NCI-H446 (cell line): ENCODE results near the gene FUNDC1.
"Not testable (repeated sequence)": the region's sequence is repeated elsewhere in the genome, so short reads cannot be mapped to it uniquely, and the experiment has no call there.

Experiments
- DNase-seq, 2 experiments: peaks; one replicate each; lab custom pipeline; 2025; lab: John Stamatoyannopoulos, UW

FUNDC1 gene

DNA sequence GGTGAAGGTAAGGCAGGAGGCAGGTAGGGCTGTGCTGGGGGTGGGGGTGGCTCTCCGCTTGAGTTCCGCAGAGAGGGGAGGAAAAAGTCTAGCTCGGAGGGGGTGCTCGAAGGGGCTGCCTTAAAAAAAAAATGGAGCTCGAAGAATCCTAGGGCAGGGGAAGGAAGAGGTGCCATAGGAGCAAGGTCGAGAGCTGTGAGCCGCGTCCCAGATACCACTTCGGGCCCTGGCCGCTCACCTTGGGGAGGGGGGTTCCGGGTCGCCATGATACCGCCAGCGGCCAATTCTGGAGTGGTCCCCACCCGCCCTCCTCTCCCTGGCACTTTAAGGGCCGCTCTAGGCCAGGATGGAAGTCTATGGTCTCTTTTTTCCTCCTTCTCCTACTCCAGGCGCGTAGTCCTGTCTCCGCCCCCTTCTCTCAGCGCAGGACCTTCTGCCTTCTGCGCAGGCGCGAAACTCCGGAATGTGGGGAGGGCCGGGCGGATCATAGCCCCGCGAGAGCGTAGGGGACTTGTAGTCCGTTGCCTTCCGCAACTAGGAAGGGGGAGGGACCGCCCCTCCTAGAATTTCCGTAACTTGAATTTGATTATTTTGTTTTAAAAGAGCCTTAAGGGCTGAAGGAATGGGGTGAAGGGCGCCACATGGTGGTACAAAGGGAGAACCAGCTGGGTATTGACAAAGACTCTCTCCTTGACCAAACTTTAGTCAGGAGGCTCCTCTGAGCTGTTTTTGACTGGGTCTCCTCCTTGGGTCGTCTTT, at the start of gene FUNDC1:
Gene FUNDC1 (minus strand): TSS at position 293 of the 759 bp plus-strand sequence. CDS start 27 bp downstream, at position 266.
- peak; percentile 87 to 96 for DNase-seq

DNA sequence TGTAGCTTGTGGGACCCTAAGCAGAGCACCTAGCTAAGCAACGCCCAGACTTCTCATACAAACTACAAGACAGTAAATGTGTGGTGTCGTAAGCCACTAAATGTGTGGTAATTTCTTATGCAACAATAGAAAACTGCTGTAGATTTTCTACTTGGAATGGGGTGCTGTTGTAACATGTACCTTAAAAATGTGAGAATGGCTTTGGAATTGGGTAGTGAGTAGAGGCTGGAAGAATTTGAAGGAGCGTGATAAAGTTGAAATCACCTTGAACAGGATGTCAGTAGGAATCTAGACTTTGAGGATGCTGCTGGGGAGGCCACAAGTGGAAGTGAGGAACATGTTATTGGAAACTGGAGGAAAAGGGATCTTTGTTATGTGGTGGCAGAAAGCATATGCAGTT, 43.2 kb upstream of the FUNDC1 start:
- DNase-seq = no peak

DNA sequence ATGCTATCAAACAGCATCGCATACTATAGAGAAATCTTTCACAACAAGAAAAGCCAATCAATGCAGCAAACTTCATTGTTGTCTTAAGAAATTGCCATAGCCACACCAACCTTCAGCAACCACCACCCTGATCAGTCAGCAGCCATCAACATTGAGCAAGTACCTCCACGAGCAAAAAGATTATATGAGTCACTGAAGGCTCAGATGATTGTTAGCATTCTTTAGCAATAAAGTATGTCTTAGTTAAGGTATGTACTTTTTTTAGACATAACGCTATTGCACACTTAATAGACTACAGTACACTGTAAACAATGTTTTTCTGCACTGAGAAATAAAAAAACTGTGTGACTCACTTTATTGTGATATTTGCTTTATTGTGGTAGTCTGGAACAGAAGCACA, 37.8 kb upstream of the FUNDC1 start:
- no peak for DNase-seq

GRCh38 chrX:44572340-44572938, 29.8 kb upstream of the FUNDC1 start:
- DNase-seq = no peak

- no peak for DNase-seq
Measured at GRCh38 chrX:44570522-44570921, 27.9 kb upstream of the FUNDC1 start.

GRCh38 chrX:44569122-44569521, 26.5 kb upstream of the FUNDC1 start:
- DNase-seq = no peak

- no peak for DNase-seq
Measured at GRCh38 chrX:44568196-44568595, 25.5 kb upstream of the FUNDC1 start.

DNA sequence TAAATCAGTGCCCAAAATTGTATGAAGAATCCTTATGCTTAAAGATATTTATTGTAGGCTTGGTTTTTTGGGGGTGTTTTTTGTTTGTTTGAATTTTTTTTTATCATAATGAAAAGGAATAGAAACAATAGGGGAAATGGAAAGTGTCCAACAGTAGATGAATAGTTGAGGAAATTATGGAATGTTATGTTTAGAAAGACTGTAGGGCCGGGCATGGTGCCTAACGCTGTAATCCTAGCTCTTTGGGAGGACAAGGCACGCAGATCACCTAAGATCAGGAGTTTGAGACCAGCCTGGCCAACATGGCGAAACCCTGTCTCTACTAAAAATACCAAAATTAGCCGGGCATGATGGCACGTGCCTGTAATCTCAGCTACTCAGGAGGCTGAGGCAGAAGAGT, 19.2 kb upstream of the FUNDC1 start:
- not testable (repeated sequence) for DNase-seq

DNA sequence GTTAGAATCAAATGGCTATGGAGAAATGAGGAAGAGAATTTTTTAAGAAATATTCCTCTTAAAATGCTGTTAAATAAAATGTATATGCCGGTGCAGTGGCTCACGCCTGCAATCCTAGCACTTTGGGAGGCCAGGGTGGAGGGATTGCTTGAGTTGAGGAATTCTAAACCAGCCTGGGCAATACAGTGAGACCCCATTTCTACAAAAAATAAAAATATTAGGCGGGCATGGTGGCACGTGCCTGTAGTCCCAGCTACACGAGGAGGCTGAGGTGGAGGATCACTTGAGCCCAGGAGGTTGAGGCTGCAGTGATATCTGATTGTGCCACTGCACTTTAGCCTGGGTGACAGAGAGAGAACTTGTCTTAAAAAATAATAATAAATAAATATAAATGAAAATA, 7.9 kb upstream of the FUNDC1 start:
- DNase-seq = no peak

DNA sequence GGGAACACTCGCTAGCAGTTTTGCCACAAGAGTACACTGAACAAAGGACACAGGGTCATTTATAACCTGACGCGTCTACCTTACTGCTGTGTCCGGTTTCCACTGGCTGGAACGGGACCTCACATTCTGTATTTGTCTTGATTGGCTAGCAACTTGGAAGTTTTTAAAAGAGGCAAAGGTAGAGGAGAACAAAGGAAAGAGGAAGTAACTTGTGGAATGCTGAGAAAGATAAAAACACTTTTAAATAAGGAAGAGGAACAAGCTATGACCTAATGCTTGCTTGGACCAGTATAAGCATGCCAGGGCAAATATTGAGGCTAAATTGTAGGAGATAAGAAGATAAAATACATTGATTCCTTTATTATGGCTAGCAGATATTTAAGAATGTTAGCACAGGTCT, 2.8 kb upstream of the FUNDC1 start:
- DNase-seq = not testable (repeated sequence)

DNA sequence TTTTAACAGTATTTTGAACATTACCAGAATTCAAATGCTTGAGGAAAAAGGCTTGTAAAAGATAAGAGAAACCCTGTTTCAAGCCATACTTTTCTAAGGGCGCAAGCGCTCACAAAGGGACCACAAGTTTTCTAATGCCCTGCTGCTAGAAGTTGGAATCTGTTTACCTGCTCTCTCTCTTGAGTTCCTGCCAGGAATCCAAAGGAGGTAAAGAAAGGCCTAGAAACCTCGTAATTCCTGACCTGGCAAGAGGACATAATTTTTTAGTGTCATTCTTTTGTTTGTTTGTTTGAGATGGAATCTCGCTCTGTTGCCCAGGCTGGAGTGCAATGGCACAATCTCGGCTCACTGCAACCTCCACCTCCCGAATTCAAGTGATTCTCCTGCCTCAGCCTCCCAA, 1.4 kb upstream of the FUNDC1 start:
- no peak for DNase-seq

GRCh38 chrX:44536198-44536597, 6.5 kb downstream of the FUNDC1 start:
- no peak for DNase-seq

GRCh38 chrX:44529310-44529709, 13.3 kb downstream of the FUNDC1 start:
- DNase-seq = peak in 1 of 2 experiments; percentile 25

DNA sequence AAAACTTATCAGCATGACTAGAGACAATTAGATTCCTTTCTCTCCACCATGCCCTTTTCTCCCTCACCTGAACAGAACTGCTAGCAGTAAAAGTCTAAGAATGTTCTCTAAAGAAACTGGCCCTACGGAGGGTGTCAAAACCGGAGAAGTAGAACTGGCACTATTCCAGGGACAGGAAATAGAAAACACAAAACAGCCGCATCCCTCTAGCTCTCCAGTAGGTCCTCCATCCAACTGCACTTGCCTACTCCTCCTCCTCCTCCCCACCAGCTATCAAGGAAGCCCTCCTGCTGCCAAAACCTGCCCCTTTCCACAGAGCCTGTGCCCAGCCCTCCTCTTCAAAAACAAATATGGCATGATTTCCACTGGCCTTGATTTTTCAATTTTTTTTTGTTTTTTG, 28.4 kb downstream of the FUNDC1 start:
- no peak for DNase-seq

DNA sequence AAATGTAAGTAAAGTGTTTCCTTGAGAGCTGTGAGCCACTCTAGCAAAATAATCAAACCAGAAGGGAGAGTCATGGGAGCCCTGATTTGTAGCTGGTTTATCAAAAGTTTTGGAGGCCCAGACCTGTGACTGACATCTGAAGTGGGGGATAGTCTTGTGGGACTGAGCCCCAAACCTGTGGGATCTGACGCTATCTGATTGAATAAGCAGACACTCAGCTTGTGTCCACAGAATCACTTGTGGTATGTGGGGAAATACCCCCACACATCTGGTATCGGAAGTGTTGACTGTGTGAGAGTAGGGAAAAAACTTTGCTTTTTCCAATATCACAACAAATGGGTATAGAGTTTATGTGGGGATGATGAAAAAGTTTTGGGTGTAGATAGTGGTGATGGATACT, 35.4 kb downstream of the FUNDC1 start:
- no peak for DNase-seq

DNA sequence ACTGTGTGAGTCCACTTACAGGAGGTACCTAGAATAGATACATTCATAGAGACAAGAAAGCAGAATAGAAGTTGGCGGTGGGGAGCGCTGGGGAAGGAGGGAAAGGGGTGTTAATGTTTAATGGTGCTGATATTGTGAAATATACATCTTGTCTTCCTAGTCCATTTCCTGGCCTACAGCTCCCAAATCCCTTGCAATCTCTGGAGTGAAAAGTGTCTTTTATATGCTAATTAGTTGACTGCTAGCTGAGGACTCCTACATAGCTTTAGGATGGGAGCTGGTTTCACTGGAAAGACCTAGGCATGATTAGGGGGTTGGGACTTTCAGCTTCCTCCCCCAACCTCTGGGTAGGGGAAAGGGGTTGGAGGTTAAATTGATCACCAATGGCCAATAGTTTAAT, 36.0 kb downstream of the FUNDC1 start:
- no peak for DNase-seq

DNA sequence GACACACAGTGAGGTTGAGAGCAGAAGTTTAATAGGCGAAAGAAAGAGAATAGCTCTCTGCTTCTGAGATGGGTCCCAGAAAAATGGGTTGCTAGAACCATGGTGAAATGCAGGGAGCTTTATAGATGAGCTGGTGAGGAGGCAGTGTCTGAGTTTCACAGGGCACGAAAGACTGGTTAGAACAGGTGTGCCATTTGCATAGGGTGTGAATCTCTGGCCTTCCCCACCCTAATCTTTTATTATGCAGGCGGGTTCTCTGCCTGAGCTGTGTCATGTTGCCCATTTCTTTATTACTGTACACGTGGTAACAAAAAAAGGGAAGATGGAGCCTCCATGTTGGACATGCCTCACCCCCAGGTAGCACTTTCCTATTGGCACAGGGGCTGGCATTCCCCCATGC, 39.1 kb downstream of the FUNDC1 start:
- no peak for DNase-seq

DNA sequence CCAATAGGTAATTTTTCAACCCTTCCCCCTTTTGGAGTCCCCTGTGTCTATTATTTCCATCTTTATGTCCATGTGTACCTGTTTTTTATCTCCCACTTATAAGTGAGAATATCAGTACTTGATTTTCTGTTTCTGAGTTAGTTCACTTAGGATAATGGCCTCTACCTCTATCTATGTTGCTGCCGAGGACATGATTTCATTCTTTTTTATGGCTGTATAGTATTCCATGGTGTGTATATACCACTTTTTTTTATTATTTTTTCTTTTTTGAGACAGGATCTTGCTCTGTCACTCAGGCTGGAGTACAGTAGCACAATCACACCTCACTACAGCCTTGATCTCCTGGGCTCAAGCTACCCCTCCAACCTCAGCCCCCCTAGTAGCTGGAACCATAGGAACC, 47.6 kb downstream of the FUNDC1 start:
- no peak for DNase-seq

- DNase-seq = no peak
Measured at GRCh38 chrX:44494357-44494756, 48.3 kb downstream of the FUNDC1 start.

GRCh38 chrX:44489515-44489914, 53.1 kb downstream of the FUNDC1 start:
- DNase-seq = peak in 1 of 2 experiments; percentile 37

DNA sequence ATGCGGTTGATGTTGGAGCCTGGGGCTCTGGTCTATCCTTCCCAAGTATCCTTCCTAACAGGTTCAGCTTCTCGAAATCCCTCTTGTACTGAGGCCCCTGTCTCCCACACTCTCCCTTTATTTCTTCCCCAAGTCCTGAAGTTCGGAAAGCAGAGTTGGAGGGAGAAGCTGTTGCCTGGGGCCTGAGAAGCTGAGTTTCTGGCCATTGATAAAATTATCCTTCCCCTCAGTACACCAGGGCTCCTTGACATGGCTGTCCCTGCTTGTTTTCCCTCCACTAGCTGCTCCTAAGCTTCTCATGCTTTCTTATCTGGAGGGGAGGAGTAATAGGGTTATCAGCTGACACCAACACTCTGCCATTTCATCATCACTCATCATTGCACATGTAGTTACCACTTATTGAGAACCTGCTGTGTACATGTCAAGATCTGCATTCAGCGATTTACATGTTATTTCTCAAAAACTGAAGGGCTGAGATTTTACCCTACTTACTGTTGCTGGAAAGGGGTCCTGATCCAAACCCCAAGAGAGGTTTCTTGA, 58.0 kb downstream of the FUNDC1 start:
- DNase-seq = no peak

DNA sequence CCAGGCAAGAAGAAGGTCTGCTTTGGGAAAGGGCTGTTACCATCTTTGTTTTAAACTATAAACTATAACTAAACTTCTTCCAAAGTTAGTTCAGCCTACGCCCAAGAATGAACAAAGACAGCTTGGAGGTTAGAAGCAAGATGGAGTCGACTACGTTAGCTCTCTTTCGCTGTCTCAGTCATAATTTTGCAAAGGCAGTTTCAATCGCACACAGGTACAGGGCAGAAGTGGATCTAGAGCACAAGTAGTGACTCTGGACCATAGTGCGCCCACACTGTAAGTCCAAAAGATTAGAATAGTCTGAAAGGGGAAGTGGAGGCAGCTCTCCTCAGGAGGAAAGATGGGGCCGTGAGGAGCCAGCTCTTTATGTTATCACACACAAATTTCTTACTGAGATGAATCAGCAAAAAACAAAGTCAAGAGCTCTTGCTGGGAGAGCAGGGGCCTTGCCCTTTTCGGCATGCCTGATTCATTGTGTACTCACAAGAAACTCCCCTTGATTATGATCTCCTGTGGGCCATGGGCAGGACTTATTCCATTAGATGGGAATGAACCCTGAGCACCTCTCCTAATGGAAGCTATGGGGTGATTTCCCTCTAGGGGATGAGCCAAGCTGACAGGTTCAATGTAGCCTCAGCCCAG, 58.6 kb downstream of the FUNDC1 start:
- DNase-seq = no peak

DNA sequence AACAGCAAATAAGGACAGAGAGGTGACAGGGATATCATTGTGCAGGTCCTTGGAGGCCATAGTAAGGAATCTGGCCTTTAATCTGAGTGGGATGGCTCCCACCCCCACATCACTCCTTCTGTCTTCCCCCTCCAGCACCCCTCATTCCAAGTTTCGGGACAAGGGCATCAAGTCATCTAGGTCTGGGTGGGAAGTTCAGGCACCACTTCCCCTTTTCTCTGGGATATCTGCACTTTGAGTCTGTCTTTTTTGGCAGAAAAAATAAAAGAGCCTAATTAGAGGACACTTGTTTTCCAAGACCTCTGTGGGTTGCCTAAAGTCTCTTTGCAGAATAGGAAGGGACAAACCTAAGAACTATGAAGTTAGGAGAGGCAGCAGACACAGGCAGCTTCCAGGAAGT, 60.1 kb downstream of the FUNDC1 start:
- no peak for DNase-seq
